NAMALWA (cell line): Measurements from ENCODE around the gene SPEF1.

ENCODE experiments used
- DNase-seq: peaks from one replicate; pipeline ENCODE4 v3.0.0-alpha.2; 2015; ENCODE audit warnings: low spot score

The SPEF1 gene

DNA sequence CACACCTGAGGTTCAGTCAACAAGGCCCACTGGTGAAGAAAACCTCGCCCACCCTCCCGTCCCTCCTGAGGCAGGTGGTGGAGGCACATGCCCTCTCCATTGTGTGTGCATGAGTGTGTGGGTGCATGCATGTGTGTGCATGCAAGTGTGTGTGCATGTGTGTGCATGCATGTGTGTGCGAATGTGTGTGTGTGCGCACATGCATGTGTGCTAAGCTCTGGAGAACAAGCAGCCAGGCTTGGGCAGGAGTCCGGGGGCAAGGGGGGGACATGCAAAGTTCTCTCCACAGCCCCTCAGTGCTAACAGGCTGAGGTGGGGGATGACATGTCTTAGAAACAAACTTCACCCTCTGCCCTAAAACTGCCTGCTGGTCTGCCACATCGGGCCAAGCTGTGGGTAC lies 51.9 kb downstream of the SPEF1 start:
- no peak for DNase-seq

DNA sequence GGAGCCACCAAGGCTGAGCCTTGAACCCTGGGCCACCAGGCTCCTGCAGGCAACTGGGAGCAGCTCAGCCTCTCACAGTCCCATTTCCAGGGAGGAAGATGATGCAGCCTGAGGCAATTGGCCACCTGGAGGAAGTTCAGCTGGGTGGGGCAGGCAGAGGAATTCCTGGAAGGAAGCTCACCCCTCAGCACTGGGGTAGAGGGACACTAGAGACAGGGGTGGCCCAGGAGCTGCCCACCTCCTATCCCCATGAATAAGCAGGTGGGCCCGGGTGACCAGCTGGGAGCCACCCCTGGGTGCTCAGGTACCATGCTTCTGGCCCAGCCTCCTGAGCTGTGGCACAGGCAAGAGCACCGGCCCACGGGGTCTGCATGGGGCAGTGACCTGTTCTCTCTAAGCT lies 52.4 kb downstream of the SPEF1 start:
- DNase-seq = no peak

DNA sequence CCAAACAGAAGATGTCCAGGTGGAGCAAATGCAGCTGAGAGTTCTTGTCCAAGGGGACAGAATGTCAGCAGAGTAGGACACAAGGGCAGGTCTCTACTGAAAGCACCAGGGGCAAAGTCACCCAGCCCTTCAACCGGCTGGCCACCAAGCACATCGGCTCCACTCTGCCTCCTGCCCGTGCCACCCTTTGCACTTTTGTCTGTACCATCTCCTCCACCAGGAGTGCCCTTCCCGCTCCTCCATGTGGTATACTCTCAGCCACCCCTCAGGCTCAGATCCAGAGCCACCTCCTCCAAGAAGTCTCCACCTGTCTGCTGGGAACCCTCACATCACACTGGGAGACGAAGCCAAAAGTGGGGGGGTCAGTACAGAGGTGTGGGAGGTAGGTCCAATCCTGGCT lies 52.9 kb downstream of the SPEF1 start:
- no peak for DNase-seq
